Tibial nerve (tissue), 4 donors: Measurements from ENCODE around the gene WDR72.

Experiments used
- EP300 ChIP-seq, 2 donors: sonication (generic); formaldehyde crosslinking; IDR thresholded peaks; one replicate each; pipeline ENCODE4 v1.6.1; 2017; ENCODE audit warnings: antibody characterized with exemption in 2 of 2, mild to moderate bottlenecking in 1 of 2
- POLR2A ChIP-seq, 2 donors: fragments of 450-650 bp; IDR thresholded peaks; one replicate each; pipeline ENCODE4 v1.6.1; 2017; ENCODE audit warnings: antibody characterized with exemption in 2 of 2, mild to moderate bottlenecking in 2 of 2, moderate library complexity in 2 of 2
- TF ChIP-seq, protein P1 (sequence below), 5 experiments: fragments of 200-600 bp in 3 of 5; fragments of 450-650 bp in 2 of 5; sonication (generic) in 3 of 5; IDR thresholded peaks; one replicate each; pipeline ENCODE4 v1.5.1; 2016 to 2019; ENCODE audit warnings: antibody characterized with exemption in 5 of 5, mild to moderate bottlenecking in 3 of 5, moderate library complexity in 2 of 5

GRCh38 chr15:53512029-53512428 is 247.4 kb downstream of the WDR72 start:
- TF ChIP-seq, protein P1, sequence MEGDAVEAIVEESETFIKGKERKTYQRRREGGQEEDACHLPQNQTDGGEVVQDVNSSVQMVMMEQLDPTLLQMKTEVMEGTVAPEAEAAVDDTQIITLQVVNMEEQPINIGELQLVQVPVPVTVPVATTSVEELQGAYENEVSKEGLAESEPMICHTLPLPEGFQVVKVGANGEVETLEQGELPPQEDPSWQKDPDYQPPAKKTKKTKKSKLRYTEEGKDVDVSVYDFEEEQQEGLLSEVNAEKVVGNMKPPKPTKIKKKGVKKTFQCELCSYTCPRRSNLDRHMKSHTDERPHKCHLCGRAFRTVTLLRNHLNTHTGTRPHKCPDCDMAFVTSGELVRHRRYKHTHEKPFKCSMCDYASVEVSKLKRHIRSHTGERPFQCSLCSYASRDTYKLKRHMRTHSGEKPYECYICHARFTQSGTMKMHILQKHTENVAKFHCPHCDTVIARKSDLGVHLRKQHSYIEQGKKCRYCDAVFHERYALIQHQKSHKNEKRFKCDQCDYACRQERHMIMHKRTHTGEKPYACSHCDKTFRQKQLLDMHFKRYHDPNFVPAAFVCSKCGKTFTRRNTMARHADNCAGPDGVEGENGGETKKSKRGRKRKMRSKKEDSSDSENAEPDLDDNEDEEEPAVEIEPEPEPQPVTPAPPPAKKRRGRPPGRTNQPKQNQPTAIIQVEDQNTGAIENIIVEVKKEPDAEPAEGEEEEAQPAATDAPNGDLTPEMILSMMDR (IDR thresholded peaks at IDR 0.05) = no peak
- TF ChIP-seq POLR2A (IDR thresholded peaks at IDR 0.05) = no peak
- no peak for TF ChIP-seq EP300 (IDR thresholded peaks at IDR 0.05)
